GM23338 (cell line): Measurements from ENCODE around the gene THBS2.

Source experiments
- EZH2 ChIP-seq: fragments of 200-600 bp; sonication (generic); IDR thresholded peaks from one replicate; pipeline ENCODE4 v1.8.0; 2017; ENCODE audit warnings: antibody characterized with exemption, mild to moderate bottlenecking, low read depth; ENCODE audit not compliant: unreplicated experiment
- EZH2phosphoT487 ChIP-seq: fragments of 200-600 bp; sonication (generic); IDR thresholded peaks from one replicate; pipeline ENCODE4 v1.8.1; 2018; ENCODE audit warnings: antibody characterized with exemption; ENCODE audit not compliant: unreplicated experiment
- POLR2AphosphoS5 ChIP-seq: IDR thresholded peaks from 2 replicates; pipeline ENCODE4 v1.6.1; 2016; ENCODE audit warnings: antibody characterized with exemption, low read depth
- ZNF331 ChIP-seq: fragments of 250-450 bp; sonication (Bioruptor Pico); IDR thresholded peaks from 2 replicates; pipeline ENCODE4 v1.5.0; 2020; ENCODE audit warnings: low read depth, mild to moderate bottlenecking, moderate library complexity
- TF ChIP-seq, protein P1 (sequence below): IDR thresholded peaks from one replicate; pipeline ENCODE4 v1.6.1; 2018; ENCODE audit warnings: antibody characterized with exemption; ENCODE audit not compliant: unreplicated experiment
- TF ChIP-seq, protein P2 (sequence below), 2 experiments: fragments of 200-600 bp in 1 of 2; sonication (generic) in 1 of 2; conservative IDR thresholded peaks; 2 replicates each; pipeline versions ENCODE4 v1.5.1 to v1.6.1; 2016 to 2017; ENCODE audit warnings: antibody characterized with exemption in 2 of 2, low read depth in 2 of 2, mild to moderate bottlenecking in 2 of 2, moderate library complexity in 1 of 2
- TF ChIP-seq, protein P3 (sequence below): IDR thresholded peaks from 2 replicates; pipeline ENCODE4 v1.6.1; 2016; ENCODE audit warnings: antibody characterized with exemption

DNA sequence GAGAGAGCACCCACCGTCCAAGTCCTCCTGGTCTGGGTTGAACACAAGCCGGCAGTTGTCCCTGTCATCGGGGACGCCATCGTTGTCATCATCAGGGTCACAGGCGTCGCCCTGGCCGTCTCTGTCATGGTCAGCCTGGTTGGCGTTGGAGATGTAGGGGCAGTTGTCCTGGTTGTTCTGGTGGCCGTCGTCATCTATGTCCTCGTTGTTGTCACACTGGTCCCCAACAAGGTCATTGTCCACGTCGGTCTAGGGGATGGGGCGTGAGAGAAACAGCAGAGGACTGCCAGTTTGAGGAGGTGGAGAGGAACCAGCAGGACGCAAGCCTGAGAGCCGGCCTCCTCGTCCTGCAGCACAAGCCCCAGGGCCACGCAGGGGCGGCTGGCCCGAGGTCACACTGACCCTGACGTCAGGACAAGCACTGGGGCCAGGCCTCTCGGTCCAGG, 28.5 kb downstream of the THBS2 start:
- TF ChIP-seq, protein P1, sequence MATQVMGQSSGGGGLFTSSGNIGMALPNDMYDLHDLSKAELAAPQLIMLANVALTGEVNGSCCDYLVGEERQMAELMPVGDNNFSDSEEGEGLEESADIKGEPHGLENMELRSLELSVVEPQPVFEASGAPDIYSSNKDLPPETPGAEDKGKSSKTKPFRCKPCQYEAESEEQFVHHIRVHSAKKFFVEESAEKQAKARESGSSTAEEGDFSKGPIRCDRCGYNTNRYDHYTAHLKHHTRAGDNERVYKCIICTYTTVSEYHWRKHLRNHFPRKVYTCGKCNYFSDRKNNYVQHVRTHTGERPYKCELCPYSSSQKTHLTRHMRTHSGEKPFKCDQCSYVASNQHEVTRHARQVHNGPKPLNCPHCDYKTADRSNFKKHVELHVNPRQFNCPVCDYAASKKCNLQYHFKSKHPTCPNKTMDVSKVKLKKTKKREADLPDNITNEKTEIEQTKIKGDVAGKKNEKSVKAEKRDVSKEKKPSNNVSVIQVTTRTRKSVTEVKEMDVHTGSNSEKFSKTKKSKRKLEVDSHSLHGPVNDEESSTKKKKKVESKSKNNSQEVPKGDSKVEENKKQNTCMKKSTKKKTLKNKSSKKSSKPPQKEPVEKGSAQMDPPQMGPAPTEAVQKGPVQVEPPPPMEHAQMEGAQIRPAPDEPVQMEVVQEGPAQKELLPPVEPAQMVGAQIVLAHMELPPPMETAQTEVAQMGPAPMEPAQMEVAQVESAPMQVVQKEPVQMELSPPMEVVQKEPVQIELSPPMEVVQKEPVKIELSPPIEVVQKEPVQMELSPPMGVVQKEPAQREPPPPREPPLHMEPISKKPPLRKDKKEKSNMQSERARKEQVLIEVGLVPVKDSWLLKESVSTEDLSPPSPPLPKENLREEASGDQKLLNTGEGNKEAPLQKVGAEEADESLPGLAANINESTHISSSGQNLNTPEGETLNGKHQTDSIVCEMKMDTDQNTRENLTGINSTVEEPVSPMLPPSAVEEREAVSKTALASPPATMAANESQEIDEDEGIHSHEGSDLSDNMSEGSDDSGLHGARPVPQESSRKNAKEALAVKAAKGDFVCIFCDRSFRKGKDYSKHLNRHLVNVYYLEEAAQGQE = no peak
- TF ChIP-seq EZH2 (no peak), POLR2AphosphoS5 (no peak), ZNF331 (CRISPR knock-in tag) (no peak), EZH2phosphoT487 (no peak)
- TF ChIP-seq, protein P2, sequence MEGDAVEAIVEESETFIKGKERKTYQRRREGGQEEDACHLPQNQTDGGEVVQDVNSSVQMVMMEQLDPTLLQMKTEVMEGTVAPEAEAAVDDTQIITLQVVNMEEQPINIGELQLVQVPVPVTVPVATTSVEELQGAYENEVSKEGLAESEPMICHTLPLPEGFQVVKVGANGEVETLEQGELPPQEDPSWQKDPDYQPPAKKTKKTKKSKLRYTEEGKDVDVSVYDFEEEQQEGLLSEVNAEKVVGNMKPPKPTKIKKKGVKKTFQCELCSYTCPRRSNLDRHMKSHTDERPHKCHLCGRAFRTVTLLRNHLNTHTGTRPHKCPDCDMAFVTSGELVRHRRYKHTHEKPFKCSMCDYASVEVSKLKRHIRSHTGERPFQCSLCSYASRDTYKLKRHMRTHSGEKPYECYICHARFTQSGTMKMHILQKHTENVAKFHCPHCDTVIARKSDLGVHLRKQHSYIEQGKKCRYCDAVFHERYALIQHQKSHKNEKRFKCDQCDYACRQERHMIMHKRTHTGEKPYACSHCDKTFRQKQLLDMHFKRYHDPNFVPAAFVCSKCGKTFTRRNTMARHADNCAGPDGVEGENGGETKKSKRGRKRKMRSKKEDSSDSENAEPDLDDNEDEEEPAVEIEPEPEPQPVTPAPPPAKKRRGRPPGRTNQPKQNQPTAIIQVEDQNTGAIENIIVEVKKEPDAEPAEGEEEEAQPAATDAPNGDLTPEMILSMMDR (conservative IDR thresholded peaks at IDR 0.05; ENCODE audit: low read depth in 2 of 2) = no peak
- TF ChIP-seq, protein P3, sequence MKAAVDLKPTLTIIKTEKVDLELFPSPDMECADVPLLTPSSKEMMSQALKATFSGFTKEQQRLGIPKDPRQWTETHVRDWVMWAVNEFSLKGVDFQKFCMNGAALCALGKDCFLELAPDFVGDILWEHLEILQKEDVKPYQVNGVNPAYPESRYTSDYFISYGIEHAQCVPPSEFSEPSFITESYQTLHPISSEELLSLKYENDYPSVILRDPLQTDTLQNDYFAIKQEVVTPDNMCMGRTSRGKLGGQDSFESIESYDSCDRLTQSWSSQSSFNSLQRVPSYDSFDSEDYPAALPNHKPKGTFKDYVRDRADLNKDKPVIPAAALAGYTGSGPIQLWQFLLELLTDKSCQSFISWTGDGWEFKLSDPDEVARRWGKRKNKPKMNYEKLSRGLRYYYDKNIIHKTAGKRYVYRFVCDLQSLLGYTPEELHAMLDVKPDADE = no peak
